Skeletal muscle cell (primary cell): ENCODE measurements around the gene HAUS3.

Experiments
- DNase-seq: peaks from one replicate; pipeline ENCODE4 v3.0.0-alpha.2; 2010; ENCODE audit warnings: low read depth
- H3K4me3 ChIP-seq: 2 replicates; pipeline ENCODE4 v1.5.1; 2011; ENCODE audit warnings: low read depth, mild to moderate bottlenecking, control low read depth, low read length, moderate library complexity

The HAUS3 gene

GRCh38 chr4:2265113-2266110, 23.5 kb upstream of the HAUS3 start:
- DNase-seq: no peak

DNA sequence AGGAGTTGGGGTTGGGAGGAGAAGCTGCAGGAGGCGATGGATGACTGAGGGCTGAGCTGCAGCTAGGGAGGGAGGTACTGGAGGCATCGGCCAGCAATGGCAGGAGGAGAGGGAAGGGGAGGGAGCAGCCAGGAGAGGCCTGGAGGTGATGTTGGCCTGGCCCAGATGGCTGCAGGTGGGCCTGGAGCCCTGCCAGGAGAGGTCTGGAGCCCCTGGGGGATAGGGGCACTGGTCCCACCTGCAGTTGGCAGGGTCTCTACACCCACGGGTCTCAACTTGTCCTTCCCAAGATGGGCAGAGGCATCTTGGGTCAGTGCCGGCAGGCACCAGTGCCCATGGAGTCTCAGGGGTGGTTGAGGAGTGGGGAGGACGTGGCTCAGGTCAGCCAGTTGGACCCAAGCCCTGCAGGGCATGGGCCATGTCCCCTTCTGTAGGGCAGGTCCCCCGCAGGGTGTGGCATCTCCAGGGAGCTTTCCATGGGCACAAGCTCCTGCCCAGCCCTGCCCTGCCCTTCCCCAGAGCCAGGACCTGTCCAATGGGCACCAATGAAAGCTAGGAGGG, 22.6 kb upstream of the HAUS3 start:
- no peak overlapping the region for H3K4me3 ChIP-seq
- no peak for DNase-seq

More at GRCh38 chr4:2265113-2266110, 23.5 kb upstream of the HAUS3 start:
- H3K4me3 ChIP-seq: no peak overlapping the region

GRCh38 chr4:2263926-2264321, 22.0 kb upstream of the HAUS3 start:
- H3K4me3 ChIP-seq: no peak overlapping the region
- no peak for DNase-seq

GRCh38 chr4:2262944-2263250, 21.0 kb upstream of the HAUS3 start:
- H3K4me3 ChIP-seq: peak overlapping the region; percentile 72
- no peak for DNase-seq

- DNase-seq: peak; percentile 99
- peak overlapping the region; percentile 87 for H3K4me3 ChIP-seq
These were observed 20.4 kb upstream of the HAUS3 start for GRCh38 chr4:2262145-2262943.

DNA sequence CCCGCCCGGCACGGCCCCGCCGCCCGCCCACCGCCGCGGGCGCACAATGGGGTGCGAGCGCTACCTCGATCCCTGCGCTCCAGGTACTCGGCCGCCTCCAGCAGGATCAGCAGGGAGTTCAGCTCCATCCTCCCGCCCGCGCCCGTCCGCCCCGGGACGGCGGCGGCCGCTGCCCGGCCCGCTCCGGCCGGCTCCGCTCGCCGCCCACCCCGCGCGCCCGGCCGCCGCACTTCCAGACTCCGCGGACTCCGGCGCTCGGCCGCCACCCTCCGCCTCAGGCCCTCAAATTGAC, 19.9 kb upstream of the HAUS3 start, which contains the start of gene MXD4:
MXD4 (minus strand) TSS at position 257 of the 292 bp plus-strand sequence; CDS start at position 128, 129 bp downstream.
- DNase-seq: no peak
- peak within 1 kb of the TSS; percentile 87 for H3K4me3 ChIP-seq

- H3K4me3 ChIP-seq: peak overlapping the region; percentile 87
- DNase-seq: no peak
These were observed 19.4 kb upstream of the HAUS3 start for GRCh38 chr4:2261110-2261852.

- no peak for DNase-seq
- H3K4me3 ChIP-seq: peak overlapping the region; percentile 87
These were observed 18.6 kb upstream of the HAUS3 start for GRCh38 chr4:2260344-2261109.

GRCh38 chr4:2259541-2260343, 17.8 kb upstream of the HAUS3 start:
- peak overlapping the region; percentile 87 for H3K4me3 ChIP-seq
- no peak for DNase-seq

- DNase-seq: no peak
- H3K4me3 ChIP-seq: no peak overlapping the region
These were observed 17.2 kb upstream of the HAUS3 start for GRCh38 chr4:2259036-2259540.

DNA sequence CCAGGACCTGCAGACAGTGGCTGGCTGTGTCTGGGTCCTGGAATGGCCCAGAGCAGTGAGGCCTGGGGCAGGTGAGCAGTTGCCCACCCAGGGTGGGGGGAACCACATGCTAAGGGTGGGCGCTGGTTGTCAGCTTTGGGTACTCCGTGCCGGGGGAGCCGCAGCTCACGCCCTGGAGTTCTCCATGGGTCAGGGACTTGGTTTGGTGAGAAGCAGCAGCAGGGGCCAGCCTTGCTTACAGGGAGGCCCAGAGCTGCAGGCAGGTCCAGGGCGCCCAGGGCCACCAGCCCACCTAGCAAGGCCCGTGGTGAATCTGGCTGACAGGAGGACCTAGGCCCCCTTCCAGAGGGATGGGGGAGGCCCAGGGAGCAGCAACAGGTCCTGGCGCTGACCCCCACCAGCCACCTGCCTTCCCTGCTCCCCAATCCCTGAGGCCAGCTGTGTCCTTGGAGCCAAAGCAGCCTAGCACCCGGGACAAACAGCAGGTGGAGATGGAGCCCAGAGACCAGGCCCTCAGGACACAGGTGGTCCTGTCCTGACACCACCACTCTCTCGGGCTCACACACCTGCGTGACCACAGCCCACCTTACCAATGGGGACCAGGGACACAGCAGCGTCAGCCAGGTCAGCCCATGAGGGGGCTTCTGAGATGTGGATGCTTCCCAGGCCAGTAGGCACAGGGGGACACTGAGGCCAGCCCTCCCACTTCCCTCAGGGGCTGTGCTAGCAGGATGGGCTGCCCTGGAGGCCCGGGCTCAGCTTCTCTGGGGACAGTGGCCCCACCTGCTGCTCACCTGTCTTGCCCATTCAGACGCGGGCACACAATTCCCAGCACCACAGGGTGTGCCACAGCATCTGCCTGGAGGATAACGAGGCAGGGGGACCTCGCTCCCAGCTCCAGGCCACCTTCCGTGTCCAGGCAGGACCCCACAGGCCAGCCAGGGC, 16.4 kb upstream of the HAUS3 start:
- no peak overlapping the region for H3K4me3 ChIP-seq
- no peak for DNase-seq

- no peak overlapping the region for H3K4me3 ChIP-seq
- DNase-seq: no peak
These were observed 15.6 kb upstream of the HAUS3 start for GRCh38 chr4:2257361-2258081.

DNA sequence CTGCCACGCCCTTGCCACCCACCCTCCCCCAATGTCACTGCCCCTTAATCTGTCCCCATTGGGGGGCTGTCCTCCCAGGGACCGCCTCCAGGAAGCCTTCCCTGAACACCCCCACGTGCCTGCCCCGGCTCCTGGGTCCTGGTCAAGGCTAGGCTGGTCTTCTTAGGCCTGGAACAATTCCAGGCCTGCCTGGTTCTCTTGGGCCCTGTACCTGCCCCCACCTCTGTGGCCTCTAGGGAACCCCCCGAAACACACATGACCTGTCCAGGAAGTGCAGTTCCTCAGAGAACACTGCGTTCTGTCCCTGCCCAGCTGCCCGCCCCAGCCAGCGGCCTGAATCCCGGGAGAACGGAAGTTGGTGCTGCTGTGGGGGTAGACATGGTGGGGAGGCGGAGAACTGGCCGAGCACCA, 14.9 kb upstream of the HAUS3 start:
- DNase-seq: no peak
- no peak overlapping the region for H3K4me3 ChIP-seq

- H3K4me3 ChIP-seq: no peak overlapping the region
- DNase-seq: no peak
These were observed 14.3 kb upstream of the HAUS3 start for GRCh38 chr4:2256156-2256731.

DNA sequence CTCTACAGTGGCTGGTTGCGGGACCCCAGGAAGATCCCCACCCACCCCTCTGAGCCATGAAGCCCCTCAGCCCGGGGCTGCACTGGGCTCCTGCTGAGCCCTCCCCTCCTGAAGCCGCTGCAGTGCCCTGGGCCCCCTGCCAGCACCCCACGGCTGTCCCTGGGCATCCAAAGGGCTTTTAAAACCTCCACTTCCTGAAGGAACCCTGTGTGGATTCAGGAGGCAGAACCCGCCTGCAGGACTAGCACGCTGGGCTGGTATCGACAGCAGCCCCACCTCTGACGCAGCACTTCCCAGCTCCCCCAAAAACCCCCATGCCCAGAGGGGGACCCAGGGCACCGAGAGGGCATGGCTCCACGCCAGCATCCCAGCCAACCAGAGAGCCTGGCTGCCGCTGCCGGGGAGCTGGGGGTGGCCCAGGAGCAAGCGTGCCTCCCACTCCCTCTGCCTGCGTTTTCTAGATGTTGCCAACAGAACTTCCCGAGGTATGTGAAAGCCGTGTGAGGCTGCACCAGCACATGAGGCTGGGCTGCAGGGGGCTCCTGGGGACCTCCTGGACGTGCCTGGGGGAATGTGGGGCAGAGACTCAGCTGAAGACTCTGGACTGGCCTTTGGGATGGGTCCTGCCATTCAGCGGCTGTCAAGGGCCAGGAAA, 13.7 kb upstream of the HAUS3 start:
- H3K4me3 ChIP-seq: no peak overlapping the region
- no peak for DNase-seq
